ENCODE data around the gene RPL31.

The RPL31 gene

DNA sequence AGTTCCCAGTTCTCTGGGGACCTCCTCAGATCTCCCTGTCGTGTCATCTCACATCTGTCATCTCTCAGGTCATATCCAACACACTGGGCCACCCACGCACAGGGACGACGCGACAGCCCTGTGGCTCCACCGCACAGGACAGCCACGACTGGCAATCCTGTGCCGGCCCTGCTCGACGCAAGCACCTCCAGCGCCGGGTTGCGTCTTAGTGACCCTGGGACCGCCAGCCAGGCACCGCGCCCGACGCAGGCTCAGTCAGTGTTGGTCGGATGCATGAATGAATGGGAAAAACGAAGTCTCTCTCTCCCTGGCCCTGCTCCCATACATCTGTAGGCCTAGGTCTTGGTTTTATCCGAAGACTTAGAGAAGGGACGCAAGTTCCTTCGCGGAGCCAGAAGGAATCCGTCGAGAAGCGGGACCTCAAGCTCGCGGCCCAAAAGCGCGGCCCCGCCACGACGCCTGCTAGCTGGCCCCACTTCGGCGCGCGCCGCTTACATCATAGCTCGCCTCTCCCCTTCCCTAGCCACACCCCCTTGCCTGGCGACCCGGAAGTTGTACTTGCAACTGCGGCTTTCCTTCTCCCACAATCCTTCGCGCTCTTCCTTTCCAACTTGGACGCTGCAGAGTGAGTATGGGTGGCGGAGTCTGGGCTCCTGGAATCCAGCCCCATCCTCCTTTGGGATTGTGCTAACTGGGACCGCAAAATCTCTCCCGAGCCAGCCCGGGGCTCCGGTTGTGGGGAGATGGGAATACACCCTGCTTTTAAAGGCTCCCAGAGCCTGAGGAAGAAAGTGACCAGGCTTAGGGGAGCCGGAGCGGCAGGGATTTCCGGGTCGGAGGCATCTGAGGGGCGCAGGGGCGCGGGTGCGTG lies at the start of gene RPL31:
Gene RPL31 (plus strand): TSS at position 599 of the 871 bp plus-strand sequence. CDS start 413 bp downstream, outside the sequence.
- DNase-seq (ENCODE audit: extremely low spot score, insufficient read length, low read depth), result peak; percentile 99
- FAIRE-seq, result peak; percentile 90

- DNase-seq (ENCODE audit: extremely low spot score, insufficient read length, low read depth) (no peak), FAIRE-seq (no peak)
Measured at GRCh38 chr2:100952512-100952911, 49.6 kb upstream of the RPL31 start.

- DNase-seq (ENCODE audit: extremely low spot score, insufficient read length, low read depth) (no peak), FAIRE-seq (no peak)
Measured at GRCh38 chr2:100953406-100954043, 48.6 kb upstream of the RPL31 start.

DNA sequence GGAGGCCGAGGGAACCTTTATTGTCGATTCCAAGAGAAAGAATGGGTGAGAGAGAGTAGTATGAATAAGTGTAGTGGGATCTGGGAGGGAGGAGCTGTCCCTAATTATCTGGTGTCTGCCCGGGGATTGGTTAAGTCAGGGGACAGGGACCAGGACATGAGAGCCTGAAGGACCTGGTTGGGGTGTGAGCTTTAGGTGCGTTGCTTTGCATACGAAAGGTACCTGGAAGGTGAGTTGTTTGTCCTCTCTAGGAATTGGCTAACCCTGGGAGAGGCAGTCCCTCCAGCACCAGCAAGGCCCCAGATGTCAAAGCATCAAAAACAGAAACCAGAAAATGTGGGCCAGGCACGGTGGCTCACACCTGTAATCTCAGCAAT lies 48.1 kb upstream of the RPL31 start:
- FAIRE-seq, result no peak
- DNase-seq (ENCODE audit: extremely low spot score, insufficient read length, low read depth), result no peak

DNA sequence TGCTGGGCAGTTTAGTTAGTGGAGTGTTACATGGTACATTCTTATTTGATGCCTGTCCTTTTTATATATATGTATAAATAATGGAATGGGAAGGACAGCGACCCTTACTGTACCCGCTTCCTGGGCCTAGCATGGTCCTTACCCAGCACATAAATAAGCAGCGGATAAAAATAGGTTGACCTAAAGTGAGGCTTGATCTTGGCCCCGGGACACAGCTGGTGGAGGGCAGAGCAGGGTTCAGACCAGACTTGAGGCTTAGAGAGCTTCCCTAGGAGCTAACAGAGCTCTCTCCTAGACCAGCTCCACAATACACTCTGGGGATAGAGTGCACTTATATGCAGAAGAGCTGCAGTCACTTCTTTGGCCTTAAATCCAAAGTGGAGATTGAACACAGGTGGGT lies 46.9 kb upstream of the RPL31 start:
- no peak for DNase-seq (ENCODE audit: extremely low spot score, insufficient read length, low read depth)
- FAIRE-seq, result no peak

GRCh38 chr2:100956081-100956480 lies 46.0 kb upstream of the RPL31 start:
- FAIRE-seq (no peak), DNase-seq (ENCODE audit: extremely low spot score, insufficient read length, low read depth) (no peak)

GRCh38 chr2:100957996-100958653 lies 44.0 kb upstream of the RPL31 start:
- no peak for FAIRE-seq

GRCh38 chr2:100959225-100959880 lies 42.7 kb upstream of the RPL31 start:
- no peak for DNase-seq (ENCODE audit: extremely low spot score, insufficient read length, low read depth)
- FAIRE-seq, result no peak

More at GRCh38 chr2:100957996-100958653, 44.0 kb upstream of the RPL31 start:
- DNase-seq (ENCODE audit: extremely low spot score, insufficient read length, low read depth), result no peak

- DNase-seq (ENCODE audit: extremely low spot score, insufficient read length, low read depth) (no peak), FAIRE-seq (no peak)
Measured at GRCh38 chr2:100960688-100961087, 41.4 kb upstream of the RPL31 start.

DNA sequence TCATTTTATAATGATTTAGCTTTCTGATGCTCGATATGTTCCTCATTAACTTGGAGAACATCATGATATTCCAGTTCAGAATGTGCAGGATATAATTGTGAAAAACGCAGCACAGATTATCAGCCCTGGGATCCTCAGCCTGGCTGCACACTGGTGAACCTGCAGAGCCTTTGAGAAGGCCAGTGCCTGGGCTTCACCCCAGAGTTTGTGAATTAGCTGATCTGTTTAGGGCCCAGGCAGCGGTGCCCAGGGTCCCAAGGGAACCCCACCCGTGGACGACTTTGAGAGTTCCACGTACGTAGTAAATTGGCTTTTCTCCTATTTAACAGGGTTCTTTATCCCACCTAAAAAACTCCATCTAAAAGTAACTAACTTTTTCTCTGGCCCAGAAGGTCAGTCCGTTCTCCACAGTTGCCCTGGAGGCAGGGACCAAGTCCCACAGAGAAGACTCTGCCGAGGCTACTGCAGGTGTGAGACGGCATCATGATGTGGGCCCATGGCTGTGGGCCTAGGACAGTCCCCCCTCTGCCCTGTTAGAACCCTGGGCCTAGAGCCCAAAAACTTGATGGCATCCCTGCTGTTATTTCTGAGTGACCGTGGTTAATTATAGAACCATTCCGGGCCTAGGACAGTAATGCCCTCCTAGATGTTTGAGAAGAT lies 39.6 kb upstream of the RPL31 start:
- no peak for FAIRE-seq
- no peak for DNase-seq (ENCODE audit: extremely low spot score, insufficient read length, low read depth)

DNA sequence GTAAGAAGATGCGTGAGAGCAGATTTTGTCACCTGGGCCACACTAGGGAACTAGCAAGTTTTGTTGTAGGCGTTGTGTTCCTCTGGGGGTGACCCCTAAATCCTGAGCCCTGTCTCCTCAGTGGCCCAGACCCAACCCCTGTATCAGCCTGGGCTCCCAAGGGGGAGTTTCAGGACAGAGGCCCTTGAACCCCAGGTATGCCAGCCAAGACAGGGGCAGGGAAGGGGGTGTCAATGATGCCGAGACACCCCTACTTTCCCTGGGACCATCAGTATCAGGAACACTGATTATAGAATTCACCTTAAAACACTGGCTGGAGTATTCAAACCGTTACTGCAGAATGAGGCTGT lies 39.1 kb upstream of the RPL31 start:
- DNase-seq (ENCODE audit: extremely low spot score, insufficient read length, low read depth), result no peak
- FAIRE-seq, result no peak

GRCh38 chr2:100964222-100964621 lies 37.9 kb upstream of the RPL31 start:
- no peak for FAIRE-seq
- no peak for DNase-seq (ENCODE audit: extremely low spot score, insufficient read length, low read depth)

GRCh38 chr2:100964681-100965169 lies 37.4 kb upstream of the RPL31 start:
- DNase-seq (ENCODE audit: extremely low spot score, insufficient read length, low read depth), result no peak
- no peak for FAIRE-seq

DNA sequence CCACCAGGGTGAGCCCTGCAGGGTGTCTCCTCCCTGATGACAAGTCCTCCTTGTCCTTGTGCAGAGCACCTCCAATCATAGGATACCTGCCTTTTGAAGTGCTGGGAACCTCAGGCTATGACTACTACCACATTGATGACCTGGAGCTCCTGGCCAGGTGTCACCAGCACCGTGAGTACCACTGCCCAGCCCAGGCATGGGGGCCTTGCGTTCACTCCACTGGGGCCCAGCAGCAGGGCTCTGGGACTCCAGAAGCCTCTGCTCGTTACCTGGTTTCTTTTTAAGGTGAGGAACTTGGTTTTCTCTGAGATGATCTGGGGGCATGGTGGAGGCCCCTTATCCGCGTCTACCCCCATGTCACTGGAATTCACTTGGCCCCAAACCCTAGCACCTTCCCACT lies 36.5 kb upstream of the RPL31 start:
- FAIRE-seq, result no peak

DNA sequence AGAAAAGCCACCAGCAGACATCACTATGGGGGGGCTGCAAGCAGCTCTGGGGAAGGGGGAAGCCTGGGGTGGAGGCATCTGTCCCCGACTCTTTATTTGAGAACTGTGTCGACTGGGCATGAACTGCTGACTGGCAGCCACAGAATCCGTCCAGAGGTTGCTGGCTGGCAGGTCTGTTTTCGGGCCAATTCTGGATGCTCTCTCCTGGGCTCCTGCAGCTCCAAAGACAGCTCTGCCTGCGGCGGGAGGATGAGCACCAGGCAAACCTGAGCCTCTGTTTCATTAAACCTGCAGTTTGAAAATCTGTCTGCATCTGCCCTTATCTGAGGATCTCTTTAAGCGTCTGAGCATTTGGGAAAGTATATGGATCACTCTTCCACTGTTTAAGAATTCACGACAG lies 34.4 kb upstream of the RPL31 start:
- FAIRE-seq (no peak), DNase-seq (ENCODE audit: extremely low spot score, insufficient read length, low read depth) (no peak)

More for the DNA sequence above, 36.5 kb upstream of the RPL31 start:
- no peak for DNase-seq (ENCODE audit: extremely low spot score, insufficient read length, low read depth)

- FAIRE-seq (no peak), DNase-seq (ENCODE audit: extremely low spot score, insufficient read length, low read depth) (no peak)
Measured at GRCh38 chr2:100968146-100969145, 33.6 kb upstream of the RPL31 start.

DNA sequence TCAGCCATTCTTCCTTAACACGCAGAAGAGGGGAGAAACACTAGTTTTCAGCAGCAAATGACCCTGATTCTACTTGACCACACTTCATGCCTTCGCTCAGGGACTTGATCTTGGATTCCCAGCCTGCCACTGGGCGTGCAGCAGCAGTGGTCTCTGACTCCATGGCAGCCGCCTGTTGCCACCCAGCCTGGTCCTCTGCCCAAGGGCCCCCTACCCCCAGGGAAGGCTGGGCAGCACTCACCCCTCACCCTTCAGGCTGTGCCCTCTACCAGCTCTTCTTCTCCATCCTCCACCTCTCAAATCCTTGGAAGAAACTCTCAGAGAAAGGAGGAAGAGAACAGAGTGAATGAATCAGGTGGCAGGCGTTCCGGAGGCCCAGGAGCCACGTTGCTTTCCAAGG lies 32.1 kb upstream of the RPL31 start:
- no peak for FAIRE-seq
- no peak for DNase-seq (ENCODE audit: extremely low spot score, insufficient read length, low read depth)

GRCh38 chr2:100971221-100971620 lies 30.9 kb upstream of the RPL31 start:
- FAIRE-seq (no peak), DNase-seq (ENCODE audit: extremely low spot score, insufficient read length, low read depth) (no peak)

GRCh38 chr2:100972452-100972851 lies 29.6 kb upstream of the RPL31 start:
- DNase-seq (ENCODE audit: extremely low spot score, insufficient read length, low read depth), result no peak
- FAIRE-seq, result no peak
